Measurements from ENCODE around the gene ZKSCAN4. TPM values are rescaled to one million over a fixed set of nuclear protein-coding genes. Genes with fewer than 3 reads are reported as not detected.

Gene ZKSCAN4
- 2.7 and 3.3 TPM in 2 replicates for total RNA-seq

DNA sequence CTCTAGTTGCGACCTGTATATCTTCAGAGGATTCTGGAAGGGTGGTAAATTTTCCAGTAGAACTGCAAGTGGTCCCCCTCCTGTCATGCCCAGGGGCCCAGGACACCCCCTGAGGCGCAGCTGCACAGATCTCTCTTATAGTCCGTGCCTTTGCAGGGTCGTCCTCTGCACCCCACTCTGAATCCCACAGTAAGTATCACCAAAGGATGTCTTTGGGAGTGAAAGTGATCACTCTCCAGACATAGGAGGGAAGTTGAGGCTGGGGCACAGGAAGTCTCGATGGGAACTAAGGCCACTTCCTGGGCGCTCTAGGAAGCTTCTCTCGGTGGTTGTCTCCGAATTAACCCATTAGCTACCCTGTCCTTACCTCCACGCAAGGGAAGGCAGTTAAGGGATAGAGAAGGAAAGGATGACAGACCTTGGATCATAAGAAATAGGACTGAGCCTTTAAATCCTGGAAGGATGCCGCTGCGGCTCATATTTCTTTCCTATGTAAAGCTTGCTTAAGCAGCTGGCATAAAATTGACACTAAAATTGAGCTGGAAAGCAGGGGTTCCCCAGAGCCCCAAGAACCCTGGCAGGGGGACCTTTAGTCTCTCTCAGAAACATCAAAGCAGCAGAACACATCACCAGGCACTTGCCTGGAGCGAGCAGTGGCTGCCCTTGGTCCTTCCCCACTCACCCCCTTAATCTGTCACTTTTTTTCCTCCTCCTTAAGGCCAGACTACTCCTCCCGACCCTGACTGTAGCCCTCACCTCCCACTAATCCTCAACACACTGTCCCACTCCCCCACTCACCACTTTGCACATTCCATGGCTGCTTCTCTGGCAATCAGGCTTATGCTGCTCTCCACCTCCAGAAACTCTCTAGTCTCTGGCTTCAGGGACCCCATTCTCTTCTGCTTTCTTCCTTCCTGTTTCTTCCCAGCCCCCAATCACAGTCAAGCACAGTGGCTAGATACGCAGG is at the start of gene ZKSCAN4:
ZKSCAN4 (minus strand) TSS at position 261 of the 967 bp plus-strand sequence. CDS start 289 bp downstream, outside the sequence.

DNA sequence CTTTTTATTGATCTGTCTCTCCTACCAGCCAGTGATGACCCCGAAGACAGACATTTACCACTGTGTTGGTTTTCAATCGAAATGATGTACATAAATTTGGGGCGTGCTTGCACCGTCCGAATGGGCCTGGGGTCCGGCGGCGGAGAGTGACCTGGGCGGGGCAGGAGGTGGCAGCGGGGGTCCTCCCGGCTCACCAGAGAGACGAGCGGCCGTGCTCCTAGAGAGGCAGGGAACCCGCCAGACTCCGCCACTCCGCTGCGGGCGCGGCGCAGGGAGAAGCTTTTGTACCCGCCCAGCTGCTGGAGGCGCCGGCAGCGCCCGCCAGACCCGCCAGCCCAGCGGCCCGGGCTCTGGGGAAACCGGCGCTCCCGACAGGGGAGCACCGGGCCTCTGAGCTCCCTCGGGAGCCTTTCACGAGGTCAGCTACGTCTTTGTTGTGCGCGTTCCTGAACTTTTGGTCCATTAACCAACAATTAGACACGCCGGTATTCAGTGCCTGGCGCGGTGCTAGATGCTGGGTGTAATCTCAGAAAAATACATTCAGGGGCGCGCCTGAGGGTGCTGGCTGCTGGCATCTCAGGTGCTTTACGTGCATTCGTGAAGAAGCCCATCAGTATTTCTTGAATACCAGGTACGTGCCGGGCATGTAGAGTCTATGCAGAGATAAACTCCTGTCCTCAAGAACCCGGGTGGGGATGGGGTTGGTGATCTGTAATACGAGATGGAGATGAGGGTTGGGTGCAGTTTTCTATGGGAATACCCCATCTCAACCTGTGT is 29.4 kb upstream of the ZKSCAN4 start, which contains the start of gene PGBD1:
PGBD1 (plus strand) TSS at position 285 of the 777 bp plus-strand sequence. CDS start 2,242 bp downstream, outside the sequence.

DNA sequence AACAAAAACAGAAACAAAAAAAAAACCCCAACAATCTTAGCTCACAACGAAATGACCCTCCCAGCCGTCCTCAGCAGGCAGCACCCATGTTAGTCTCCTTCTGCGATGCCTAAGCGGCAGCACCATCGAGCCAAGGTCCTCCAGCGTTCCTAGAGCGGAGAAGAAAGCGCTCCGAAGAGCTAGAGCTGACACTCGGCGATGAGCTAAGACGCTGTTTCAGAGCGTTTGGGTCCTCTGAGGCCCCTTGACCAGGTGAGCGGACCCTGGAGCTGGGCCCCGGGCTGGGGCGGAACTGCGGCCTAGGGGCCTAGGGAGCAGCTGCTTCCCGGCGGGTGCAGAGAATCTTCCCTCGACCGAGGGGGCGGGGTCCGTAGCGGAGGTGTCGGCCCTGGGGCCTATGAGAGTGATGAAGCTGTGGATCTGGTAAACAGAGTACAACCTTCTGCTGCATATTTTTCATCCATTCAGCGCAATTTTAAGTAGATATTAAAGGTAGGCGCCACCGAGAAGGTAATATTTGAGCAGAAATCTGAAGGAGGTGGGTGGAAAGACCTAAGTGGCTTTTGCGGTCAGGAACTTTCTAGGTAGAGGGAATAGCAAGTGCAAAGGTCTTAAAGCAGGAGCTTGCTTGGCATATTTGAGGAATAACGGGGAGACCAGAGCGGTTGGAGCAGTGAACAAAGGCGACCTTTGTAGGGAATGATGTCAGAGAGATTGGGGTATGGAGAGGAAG is 15.1 kb upstream of the ZKSCAN4 start, which contains the start of gene ZSCAN26:
ZSCAN26 (plus strand) TSS at position 182 of the 733 bp plus-strand sequence. CDS start 4,777 bp downstream, outside the sequence.

DNA sequence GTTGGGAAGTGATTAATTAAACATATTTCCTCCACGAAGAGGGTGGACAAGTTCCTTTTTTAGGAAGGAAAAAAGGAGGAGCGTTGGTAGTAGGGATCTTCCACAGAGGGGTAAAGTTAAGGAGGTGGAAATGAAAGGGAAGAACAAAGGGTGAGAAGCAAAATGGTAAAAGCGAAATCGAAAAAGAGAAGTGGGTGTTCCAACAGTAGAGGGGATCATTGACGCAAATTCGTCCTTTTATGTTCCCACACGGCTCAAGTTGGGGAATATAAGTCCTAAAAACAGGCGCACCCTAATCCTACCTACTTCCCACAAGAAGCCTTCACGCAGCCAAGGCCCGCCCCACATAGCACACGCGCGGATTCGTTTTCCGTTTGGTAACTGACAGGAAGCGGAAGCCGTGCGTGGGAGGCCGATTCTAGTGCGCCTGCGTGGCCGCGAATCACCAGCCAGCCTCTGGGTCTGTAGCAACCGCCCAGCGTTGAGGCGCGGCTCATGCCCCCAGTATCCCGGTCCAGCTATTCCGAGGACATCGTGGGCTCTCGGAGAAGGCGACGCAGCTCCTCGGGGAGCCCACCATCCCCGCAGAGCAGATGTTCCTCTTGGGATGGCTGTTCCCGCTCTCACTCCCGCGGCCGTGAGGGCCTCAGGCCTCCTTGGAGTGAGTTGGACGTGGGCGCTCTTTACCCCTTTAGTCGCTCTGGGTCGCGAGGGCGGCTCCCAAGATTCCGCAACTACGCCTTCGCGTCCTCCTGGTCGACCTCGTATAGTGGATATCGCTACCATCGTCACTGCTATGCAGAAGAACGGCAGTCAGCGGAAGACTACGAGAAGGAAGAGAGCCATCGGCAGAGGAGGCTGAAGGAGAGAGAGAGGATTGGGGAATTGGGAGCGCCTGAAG is 7.1 kb upstream of the ZKSCAN4 start, which contains the start of gene NKAPL:
NKAPL (plus strand) TSS at position 421 of the 901 bp plus-strand sequence; CDS start at position 496, 75 bp downstream.

DNA sequence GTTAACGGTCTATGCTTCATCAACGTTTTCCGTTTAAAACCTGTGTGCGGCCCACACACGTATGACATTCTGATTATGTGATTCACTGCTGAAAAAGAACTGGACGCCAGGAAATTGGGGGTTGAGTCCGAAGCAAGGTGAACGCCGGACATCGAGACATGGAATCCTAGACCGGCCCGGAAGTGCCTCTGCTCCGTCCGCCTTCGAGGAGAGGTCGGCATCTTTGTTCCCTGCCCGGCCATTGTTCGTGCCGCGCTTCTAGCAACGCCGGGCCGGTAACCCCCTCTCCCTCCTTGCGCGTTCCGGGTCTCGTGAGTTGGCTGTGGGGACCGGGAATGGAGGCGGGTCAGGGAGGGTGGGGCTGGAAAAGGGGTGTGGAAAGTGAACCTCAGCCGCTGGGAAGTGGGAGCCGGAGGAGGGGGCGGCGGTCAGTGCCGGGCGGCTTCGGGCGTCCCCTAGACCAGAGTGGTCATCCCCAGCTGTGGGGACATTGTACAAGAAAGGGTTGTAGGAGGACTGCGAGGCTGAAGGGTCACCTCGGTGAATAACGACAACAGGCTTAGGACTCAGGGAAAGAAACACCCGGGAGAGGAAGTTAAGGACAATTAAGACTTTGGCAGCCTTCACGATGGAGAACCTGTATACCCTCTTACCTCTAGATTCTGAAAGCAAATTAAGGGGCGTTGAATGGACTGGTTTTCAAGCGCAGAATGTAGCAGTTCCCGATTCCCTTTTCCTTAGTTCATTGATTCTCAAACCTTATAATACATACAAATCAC is 26.8 kb downstream of the ZKSCAN4 start, which contains the start of gene ZSCAN9:
ZSCAN9 (plus strand) TSS at position 220 of the 779 bp plus-strand sequence. CDS start 1,810 bp downstream, outside the sequence.

Other genes starting within 250 kb of the ZKSCAN4 start
- 0.05 and 0.31 TPM in 2 replicates for gene ZNF165, start 171.7 kb downstream of the ZKSCAN4 start, total RNA-seq
- not detected in 2 replicates for gene ZSCAN16, start 127.7 kb downstream of the ZKSCAN4 start, total RNA-seq
- 14.4 and 15.6 TPM in 2 replicates for gene ZKSCAN8, start 110.4 kb downstream of the ZKSCAN4 start, total RNA-seq
- gene ZSCAN9, start 27.0 kb downstream of the ZKSCAN4 start, total RNA-seq = 4.6 and 5.1 TPM in 2 replicates
- gene NKAPL, start 7.0 kb upstream of the ZKSCAN4 start, total RNA-seq = 1.1 and 2.1 TPM in 2 replicates
- 11.2 and 14.8 TPM in 2 replicates for gene ZSCAN26, start 14.9 kb upstream of the ZKSCAN4 start, total RNA-seq
- gene PGBD1, start 29.3 kb upstream of the ZKSCAN4 start, total RNA-seq = 1.6 and 3.2 TPM in 2 replicates
- 10.1 and 14.4 TPM in 2 replicates for gene ZSCAN31, start 83.9 kb upstream of the ZKSCAN4 start, total RNA-seq
- gene ZKSCAN3, start 97.7 kb upstream of the ZKSCAN4 start, total RNA-seq = 3.6 and 4.4 TPM in 2 replicates
- gene ZSCAN12, start 147.5 kb upstream of the ZKSCAN4 start, total RNA-seq = 3.2 and 4.2 TPM in 2 replicates
- gene ZSCAN23, start 191.2 kb upstream of the ZKSCAN4 start, total RNA-seq = 1.4 and 1.5 TPM in 2 replicates